Cardiac fibroblast (primary cell): ENCODE data around the gene FAM83B.
A peak's percentile ranks its signal among the peaks of the same experiment; 100 is the strongest.
"Not testable (repeated sequence)": the region's sequence is repeated elsewhere in the genome, so short reads cannot be mapped to it uniquely, and the experiment has no call there.

Experiments used
- DNase-seq, 2 donors: peaks; one replicate each; pipeline versions ENCODE4 v3.0.0 to v3.0.0-alpha.2; 2010; ENCODE audit warnings: low read depth in 2 of 2
- H3K4me3 ChIP-seq, 2 donors: replicated peaks in 1 of 2; 1 replicate in 1 of 2; 2 replicates in 1 of 2; pipeline ENCODE4 v1.5.1; 2011; ENCODE audit warnings: low read depth in 2 of 2, low read length in 2 of 2, mild to moderate bottlenecking in 2 of 2, moderate library complexity in 1 of 2
- TF ChIP-seq, protein P1 (sequence below): IDR thresholded peaks from one replicate; pipeline ENCODE4 v1.5.1; 2011; ENCODE audit warnings: low read depth, mild to moderate bottlenecking, low read length, inconsistent platforms

FAM83B gene

DNA sequence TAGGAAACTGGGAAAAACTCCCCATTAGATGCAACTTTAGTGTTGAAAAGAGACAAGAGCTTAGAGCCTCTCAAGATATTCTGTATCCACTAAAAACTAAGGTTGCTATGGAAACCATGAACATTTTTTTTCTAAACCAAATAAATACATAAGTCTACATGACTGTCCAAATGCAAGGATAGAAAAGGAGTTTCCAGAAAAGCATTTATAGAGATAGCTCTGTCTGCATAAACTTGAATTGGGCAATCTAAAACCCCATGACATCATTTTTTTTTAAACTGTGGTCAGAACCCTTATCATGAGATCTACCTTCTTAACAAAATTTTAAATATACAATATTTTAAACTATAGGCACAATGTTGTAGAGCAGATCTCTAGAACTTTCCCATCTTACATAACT is 36.4 kb upstream of the FAM83B start:
- no peak for DNase-seq
- TF ChIP-seq, protein P1, sequence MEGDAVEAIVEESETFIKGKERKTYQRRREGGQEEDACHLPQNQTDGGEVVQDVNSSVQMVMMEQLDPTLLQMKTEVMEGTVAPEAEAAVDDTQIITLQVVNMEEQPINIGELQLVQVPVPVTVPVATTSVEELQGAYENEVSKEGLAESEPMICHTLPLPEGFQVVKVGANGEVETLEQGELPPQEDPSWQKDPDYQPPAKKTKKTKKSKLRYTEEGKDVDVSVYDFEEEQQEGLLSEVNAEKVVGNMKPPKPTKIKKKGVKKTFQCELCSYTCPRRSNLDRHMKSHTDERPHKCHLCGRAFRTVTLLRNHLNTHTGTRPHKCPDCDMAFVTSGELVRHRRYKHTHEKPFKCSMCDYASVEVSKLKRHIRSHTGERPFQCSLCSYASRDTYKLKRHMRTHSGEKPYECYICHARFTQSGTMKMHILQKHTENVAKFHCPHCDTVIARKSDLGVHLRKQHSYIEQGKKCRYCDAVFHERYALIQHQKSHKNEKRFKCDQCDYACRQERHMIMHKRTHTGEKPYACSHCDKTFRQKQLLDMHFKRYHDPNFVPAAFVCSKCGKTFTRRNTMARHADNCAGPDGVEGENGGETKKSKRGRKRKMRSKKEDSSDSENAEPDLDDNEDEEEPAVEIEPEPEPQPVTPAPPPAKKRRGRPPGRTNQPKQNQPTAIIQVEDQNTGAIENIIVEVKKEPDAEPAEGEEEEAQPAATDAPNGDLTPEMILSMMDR: no peak
- H3K4me3 ChIP-seq: no peak overlapping the region

GRCh38 chr6:54813892-54814291 is 32.7 kb upstream of the FAM83B start:
- no peak overlapping the region for H3K4me3 ChIP-seq
- TF ChIP-seq, protein P1: no peak
- peak in 1 of 2 donors; percentile 17 for DNase-seq

GRCh38 chr6:54817236-54817635 is 29.3 kb upstream of the FAM83B start:
- TF ChIP-seq, protein P1: no peak
- DNase-seq: no peak
- H3K4me3 ChIP-seq: no peak overlapping the region

GRCh38 chr6:54817834-54818233 is 28.7 kb upstream of the FAM83B start:
- no peak overlapping the region for H3K4me3 ChIP-seq
- DNase-seq: no peak
- TF ChIP-seq, protein P1: no peak

- not testable (repeated sequence) for DNase-seq, H3K4me3 ChIP-seq
Observed at GRCh38 chr6:54824225-54824624, 22.3 kb upstream of the FAM83B start.

GRCh38 chr6:54827010-54827409 is 19.6 kb upstream of the FAM83B start:
- TF ChIP-seq, protein P1: no peak
- DNase-seq: no peak
- no peak overlapping the region for H3K4me3 ChIP-seq

- TF ChIP-seq, protein P1: no peak
- DNase-seq: no peak
- no peak overlapping the region for H3K4me3 ChIP-seq
Observed at GRCh38 chr6:54830216-54830615, 16.4 kb upstream of the FAM83B start.

GRCh38 chr6:54835176-54835575 is 11.4 kb upstream of the FAM83B start:
- no peak overlapping the region for H3K4me3 ChIP-seq
- no peak for DNase-seq
- TF ChIP-seq, protein P1: no peak
